ENCODE measurements around the gene SLC25A18. TPM values are rescaled to one million over a fixed set of nuclear protein-coding genes. Genes with fewer than 3 reads are reported as not detected.

Gene SLC25A18
- total and polyA plus RNA-seq, 2 of the 4 experiments (the other 2 are of a cell fraction) = 0.05 TPM; not detected in 1

GRCh38 chr22:17633217-17633997 lies 70.1 kb downstream of the SLC25A18 start (continued):
- TF ChIP-seq RFX5 (IDR thresholded peaks at IDR 0.05; ENCODE audit: low read depth, low read length) (no peak), CEBPB (IDR thresholded peaks at IDR 0.05; ENCODE audit: low read depth, low read length) (no peak)

- Histone ChIP-seq H3K9me3 (ENCODE audit: control insufficient read depth, insufficient read depth, low read length) (no peaks in the 10 kb centered on the region), H2AK5ac (ENCODE audit: low read depth, low read length) (peak overlapping the region; percentile 33; the same call in 1 of the 2 replicates), H3K4ac (ENCODE audit: low read depth, low read length) (peak overlapping the region; percentile 61), H2AFZ (replicated peaks; ENCODE audit: low read length, poor library complexity) (no peak overlapping the region), H2AK9ac (replicated peaks; ENCODE audit: low read depth, low read length, poor library complexity) (no peak overlapping the region), H3K27me3 (ENCODE audit: control insufficient read depth, insufficient read depth, low read length) (no peaks in the 10 kb centered on the region), H3K27ac (ENCODE audit: insufficient read depth, low read length) (peak overlapping the region; percentile 87; the same call in 1 of the 2 replicates), H2BK5ac (ENCODE audit: low read depth, low read length, poor library complexity, severe bottlenecking) (peak overlapping the region; percentile 95), H3K9me1 (ENCODE audit: insufficient read depth, low read length) (no peaks in the 10 kb centered on the region; the same call in 1 of the 2 replicates), H2BK20ac (ENCODE audit: low read depth, low read length) (peak overlapping the region; percentile 40), H3K9ac (ENCODE audit: low read depth, low read length) (peak overlapping the region; percentile 39; the same call in 1 of the 2 replicates), H3K4me3 (ENCODE audit: insufficient read depth, low read depth, low read length) (no peak overlapping the region), H2BK120ac (ENCODE audit: low read depth, low read length) (peak overlapping the region; percentile 48), H3K56ac (ENCODE audit: extremely low read depth, insufficient read depth, low read length) (no peak overlapping the region), H4K5ac (ENCODE audit: low read depth, low read length) (peak overlapping the region; percentile 79), H3K79me1 (ENCODE audit: low read depth in 1 of 2, low read length in 2 of 2) (peaks cover 3 to 31% of the 10 kb centered on the region in 2 experiments; a peak in 3 of 4 replicates), H2BK15ac (ENCODE audit: low read depth, low read length) (peak overlapping the region; percentile 22; the same call in 2 of the 3 replicates), H4K8ac (ENCODE audit: low read depth in 2 of 2, low read length in 2 of 2) (peak overlapping the region; percentile 20 to 48; a peak in 2 of 4 replicates), H3K36me3 (ENCODE audit: control insufficient read depth, insufficient read depth, low read length) (no peaks in the 10 kb centered on the region), H3K18ac (ENCODE audit: low read depth, low read length) (peak overlapping the region; percentile 69), H4K91ac (ENCODE audit: insufficient read depth, low read depth, low read length) (peak overlapping the region; percentile 40; the same call in 1 of the 2 replicates), H3K14ac (replicated peaks; ENCODE audit: low read depth, low read length) (no peak overlapping the region), H3K23ac (ENCODE audit: low read depth, low read length) (peak overlapping the region; percentile 63; the same call in 1 of the 2 replicates), H3K4me2 (ENCODE audit: low read depth, low read length) (no peak overlapping the region), H3K4me1 (ENCODE audit: control insufficient read depth, insufficient read depth, low read length) (peaks cover 2% of the 10 kb centered on the region), H4K20me1 (ENCODE audit: insufficient read depth, low read length) (no peaks in the 10 kb centered on the region)
- no peak for ATAC-seq (ENCODE audit: low read depth)
- POLR2A ChIA-PET (ENCODE audit: unreplicated experiment) = no interaction called here
- dilution Hi-C loops (cut with HindIII; ENCODE audit: low sequenced_read_pairs, unreplicated experiment) = no loop called here
- no TSS peak for BruUV-seq (replicated peaks)
- DNase-seq = no peak
- in situ Hi-C loops (cut with MboI; ENCODE audit: low sequenced_read_pairs) = no loop called here
- intact Hi-C loops (cut with micrococcal nuclease) = no loop called here
- WGBS, 2 experiments (ENCODE audit: extremely low coverage in 2 of 2, insufficient read length in 1 of 2) = no CpG with 5 or more reads among the region's 3 CpGs
- CTCF ChIA-PET = no interaction called here
- no peak for TF ChIP-seq BHLHE40 (IDR thresholded peaks at IDR 0.05; ENCODE audit: low read depth, low read length)
- TF ChIP-seq, protein P1, sequence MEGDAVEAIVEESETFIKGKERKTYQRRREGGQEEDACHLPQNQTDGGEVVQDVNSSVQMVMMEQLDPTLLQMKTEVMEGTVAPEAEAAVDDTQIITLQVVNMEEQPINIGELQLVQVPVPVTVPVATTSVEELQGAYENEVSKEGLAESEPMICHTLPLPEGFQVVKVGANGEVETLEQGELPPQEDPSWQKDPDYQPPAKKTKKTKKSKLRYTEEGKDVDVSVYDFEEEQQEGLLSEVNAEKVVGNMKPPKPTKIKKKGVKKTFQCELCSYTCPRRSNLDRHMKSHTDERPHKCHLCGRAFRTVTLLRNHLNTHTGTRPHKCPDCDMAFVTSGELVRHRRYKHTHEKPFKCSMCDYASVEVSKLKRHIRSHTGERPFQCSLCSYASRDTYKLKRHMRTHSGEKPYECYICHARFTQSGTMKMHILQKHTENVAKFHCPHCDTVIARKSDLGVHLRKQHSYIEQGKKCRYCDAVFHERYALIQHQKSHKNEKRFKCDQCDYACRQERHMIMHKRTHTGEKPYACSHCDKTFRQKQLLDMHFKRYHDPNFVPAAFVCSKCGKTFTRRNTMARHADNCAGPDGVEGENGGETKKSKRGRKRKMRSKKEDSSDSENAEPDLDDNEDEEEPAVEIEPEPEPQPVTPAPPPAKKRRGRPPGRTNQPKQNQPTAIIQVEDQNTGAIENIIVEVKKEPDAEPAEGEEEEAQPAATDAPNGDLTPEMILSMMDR (conservative IDR thresholded peaks at IDR 0.05; ENCODE audit: low read depth, low read length) = no peak
- TF ChIP-seq MAZ (IDR thresholded peaks at IDR 0.05; ENCODE audit: borderline replicate concordance, low read depth, low read length) = no peak
- no peak for TF ChIP-seq RFX5 (IDR thresholded peaks at IDR 0.05; ENCODE audit: low read depth, low read length)
- TF ChIP-seq MXI1 (IDR thresholded peaks at IDR 0.05; ENCODE audit: borderline replicate concordance, low read depth, low read length) = no peak
- TF ChIP-seq, protein P2, sequence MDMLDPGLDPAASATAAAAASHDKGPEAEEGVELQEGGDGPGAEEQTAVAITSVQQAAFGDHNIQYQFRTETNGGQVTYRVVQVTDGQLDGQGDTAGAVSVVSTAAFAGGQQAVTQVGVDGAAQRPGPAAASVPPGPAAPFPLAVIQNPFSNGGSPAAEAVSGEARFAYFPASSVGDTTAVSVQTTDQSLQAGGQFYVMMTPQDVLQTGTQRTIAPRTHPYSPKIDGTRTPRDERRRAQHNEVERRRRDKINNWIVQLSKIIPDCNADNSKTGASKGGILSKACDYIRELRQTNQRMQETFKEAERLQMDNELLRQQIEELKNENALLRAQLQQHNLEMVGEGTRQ (IDR thresholded peaks at IDR 0.05; ENCODE audit: low read depth, low read length) = no peak
- TF ChIP-seq CHD1 (IDR thresholded peaks at IDR 0.05; ENCODE audit: low read depth, low read length) = no peak
- TF ChIP-seq POLR2A (IDR thresholded peaks at IDR 0.05; ENCODE audit: low read depth, low read length) = no peak
- TF ChIP-seq FOS (IDR thresholded peaks at IDR 0.05; ENCODE audit: low read depth, low read length) = no peak
- no peak for TF ChIP-seq MAFK (IDR thresholded peaks at IDR 0.05; ENCODE audit: low read depth, low read length)
- TF ChIP-seq ELK1 (IDR thresholded peaks at IDR 0.05; ENCODE audit: borderline replicate concordance, low read depth, low read length) = no peak
These were observed 70.7 kb downstream of the SLC25A18 start for GRCh38 chr22:17633998-17634323.

Data from IMR-90 (cell line).